BE2C (cell line): ENCODE results near the gene ADGB.

ENCODE experiments used
- DNase-seq: peaks from one replicate; pipeline ENCODE4 v3.0.0-alpha.2; 2020
- H3K27me3 ChIP-seq: fragments of 250-450 bp; sonication (Bioruptor Pico); 2 replicates; pipeline ENCODE4 v1.5.1; 2020; ENCODE audit warnings: mild to moderate bottlenecking
- H3K36me3 ChIP-seq: fragments of 250-450 bp; sonication (Bioruptor Pico); 2 replicates; pipeline ENCODE4 v1.5.1; 2020; ENCODE audit warnings: mild to moderate bottlenecking
- H3K4me1 ChIP-seq: fragments of 250-450 bp; sonication (Bioruptor Pico); 2 replicates; pipeline ENCODE4 v1.5.1; 2020
- H3K4me3 ChIP-seq: 2 replicates; pipeline ENCODE4 v1.5.1; 2011; ENCODE audit warnings: low read depth, low read length
- H3K9me3 ChIP-seq: fragments of 250-450 bp; sonication (Bioruptor Pico); 2 replicates; pipeline ENCODE4 v1.5.1; 2020
- CTCF ChIP-seq: IDR thresholded peaks from 2 replicates; pipeline ENCODE4 v1.5.1; 2012; ENCODE audit warnings: mild to moderate bottlenecking, low read depth, low read length

The ADGB gene

DNA sequence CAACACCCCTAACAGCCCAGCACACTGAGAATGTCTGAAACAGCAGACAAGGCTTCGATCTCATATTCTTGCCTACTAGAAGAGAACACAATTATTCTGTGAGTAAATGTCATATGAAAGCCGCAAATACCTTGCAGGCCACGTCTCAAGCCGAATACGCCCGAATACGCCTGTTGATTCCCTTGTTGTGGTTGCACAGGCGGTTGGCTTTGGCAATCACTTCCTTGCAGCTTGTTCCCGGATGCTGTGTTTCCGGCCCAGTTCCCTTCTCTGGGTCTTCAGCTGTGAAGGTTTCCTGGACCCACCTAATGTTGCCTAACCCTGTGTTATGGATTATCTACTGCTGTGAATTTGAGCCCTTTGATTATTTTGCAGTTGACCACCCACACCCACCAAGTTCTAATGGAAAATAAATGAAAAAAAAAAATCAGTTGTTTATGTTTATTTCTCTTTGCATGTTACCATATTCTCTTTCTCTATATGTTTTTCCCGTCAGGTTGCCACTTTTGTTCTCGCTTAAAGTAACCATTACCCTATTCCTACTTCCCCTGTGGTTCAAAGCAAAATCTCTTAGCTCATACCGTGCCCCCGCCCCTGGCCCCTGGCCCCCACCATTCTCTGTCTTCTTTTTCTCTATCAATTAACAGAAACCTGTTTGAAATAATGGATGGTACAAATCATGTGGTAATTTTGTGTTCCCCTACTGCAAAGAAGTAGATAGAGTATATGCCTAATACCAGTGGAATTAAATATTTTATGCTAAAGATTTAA lies 172.4 kb downstream of the ADGB start:
- DNase-seq, result no peak
- no peaks in the 10 kb centered on the region for H3K27me3 ChIP-seq
- no peak for TF ChIP-seq CTCF
- no peak overlapping the region for H3K4me3 ChIP-seq
- peaks cover 4% of the 10 kb centered on the region for H3K4me1 ChIP-seq
- H3K9me3 ChIP-seq, result no peaks in the 10 kb centered on the region
- no peaks in the 10 kb centered on the region for H3K36me3 ChIP-seq

DNA sequence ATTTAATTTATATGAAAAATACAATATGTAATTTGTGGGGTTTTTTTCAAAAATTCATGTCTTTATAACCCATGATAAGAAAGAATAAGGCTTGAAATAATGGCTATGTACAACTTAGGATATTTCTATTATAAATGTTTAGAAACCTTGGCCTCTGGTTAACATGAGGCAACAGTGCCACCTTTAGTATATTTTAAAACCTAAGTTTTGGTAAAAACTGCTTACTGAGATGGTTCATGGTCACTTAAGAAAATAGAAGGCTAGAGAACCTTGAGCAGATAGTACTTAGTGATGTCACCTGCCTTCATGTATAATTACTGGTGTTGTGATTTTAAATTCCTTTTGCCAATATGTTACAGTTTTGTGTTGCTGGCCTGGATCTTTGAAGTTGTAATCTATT lies 176.4 kb downstream of the ADGB start:
- Histone ChIP-seq H3K4me3 (no peak overlapping the region), H3K9me3 (no peaks in the 10 kb centered on the region), H3K27me3 (no peaks in the 10 kb centered on the region), H3K4me1 (no peaks in the 10 kb centered on the region), H3K36me3 (no peaks in the 10 kb centered on the region)
- peak; percentile 12; the same call in 1 of the 2 replicates for TF ChIP-seq CTCF
- DNase-seq, result no peak

- TF ChIP-seq CTCF, result no peak
- no peaks in the 10 kb centered on the region for H3K36me3 ChIP-seq
- no peak for DNase-seq
- H3K4me1 ChIP-seq, result peaks cover 3% of the 10 kb centered on the region; the same call in 1 of the 2 replicates
- no peaks in the 10 kb centered on the region for H3K27me3 ChIP-seq
- H3K4me3 ChIP-seq, result no peak overlapping the region
- H3K9me3 ChIP-seq, result no peaks in the 10 kb centered on the region
Measured at GRCh38 chr6:146781836-146782235, 183.1 kb downstream of the ADGB start.

GRCh38 chr6:146785001-146785585 lies 186.3 kb downstream of the ADGB start:
- H3K4me1 ChIP-seq, result peaks cover 3% of the 10 kb centered on the region; the same call in 1 of the 2 replicates
- TF ChIP-seq CTCF, result peak; percentile 76
- H3K36me3 ChIP-seq, result no peaks in the 10 kb centered on the region
- H3K4me3 ChIP-seq, result peak overlapping the region; percentile 27; the same call in 1 of the 2 replicates
- peak; percentile 66 for DNase-seq
- H3K27me3 ChIP-seq, result no peaks in the 10 kb centered on the region
- no peaks in the 10 kb centered on the region for H3K9me3 ChIP-seq

- Histone ChIP-seq H3K27me3 (no peaks in the 10 kb centered on the region), H3K4me3 (no peak overlapping the region), H3K4me1 (peaks cover 3% of the 10 kb centered on the region; the same call in 1 of the 2 replicates), H3K36me3 (no peaks in the 10 kb centered on the region), H3K9me3 (no peaks in the 10 kb centered on the region)
- no peak for DNase-seq
- no peak for TF ChIP-seq CTCF
Measured at GRCh38 chr6:146787876-146788508, 189.2 kb downstream of the ADGB start.
